Sigmoid colon (tissue), 7 donors: ENCODE measurements around the gene IGFBP2. TPM values are rescaled to one million over a fixed set of nuclear protein-coding genes. Genes with fewer than 3 reads are reported as not detected.

Experiments used
- DNase-seq: peaks from one replicate; pipeline ENCODE4 v3.0.0-alpha.2; 2019
- H3K27ac ChIP-seq, 4 donors: fragments of 200-600 bp; sonication (generic); one replicate each; pipeline ENCODE4 v1.5.1; 2016 to 2019; ENCODE audit warnings: mild to moderate bottlenecking in 1 of 4
- H3K27me3 ChIP-seq, 3 donors: fragments of 200-600 bp; sonication (generic); one replicate each; pipeline ENCODE4 v1.5.1; 2019; ENCODE audit warnings: mild to moderate bottlenecking in 1 of 3
- H3K36me3 ChIP-seq, 4 donors: fragments of 200-600 bp; sonication (generic); one replicate each; pipeline ENCODE4 v1.5.1; 2016 to 2019
- H3K4me1 ChIP-seq, 4 donors: fragments of 200-600 bp; sonication (generic); one replicate each; pipeline ENCODE4 v1.5.1; 2017 to 2019
- H3K4me3 ChIP-seq, 4 donors: fragments of 200-600 bp; sonication (generic); one replicate each; pipeline ENCODE4 v1.5.1; 2017 to 2019; ENCODE audit warnings: mild to moderate bottlenecking in 2 of 4, moderate library complexity in 1 of 4
- H3K9me3 ChIP-seq, 4 donors: fragments of 200-600 bp in 3 of 4; sonication (generic) in 3 of 4; one replicate each; pipeline versions ENCODE4 v1.5.1 to v1.6.1; 2013 to 2019
- CTCF ChIP-seq, 4 experiments: fragments of 450-650 bp in 3 of 4; fragments of 200-600 bp in 1 of 4; IDR thresholded peaks; one replicate each; pipeline ENCODE4 v1.5.1; 2016 to 2019; ENCODE audit warnings: antibody characterized with exemption in 4 of 4, mild to moderate bottlenecking in 3 of 4, moderate library complexity in 2 of 4
- EP300 ChIP-seq, 4 donors: sonication (generic); formaldehyde crosslinking; IDR thresholded peaks; one replicate each; pipeline ENCODE4 v1.6.1; 2017; ENCODE audit warnings: antibody characterized with exemption in 4 of 4
- POLR2A ChIP-seq, 2 donors: fragments of 450-650 bp; IDR thresholded peaks; one replicate each; pipeline ENCODE4 v1.6.1; 2016; ENCODE audit warnings: antibody characterized with exemption in 2 of 2, mild to moderate bottlenecking in 2 of 2, moderate library complexity in 2 of 2
- POLR2AphosphoS5 ChIP-seq, 4 donors: sonication (generic); formaldehyde crosslinking; IDR thresholded peaks; one replicate each; pipeline ENCODE4 v1.6.1; 2017; ENCODE audit warnings: antibody characterized with exemption in 4 of 4
- WGBS, 2 donors: extraction: QIAGEN DNeasy Blood & Tissue Kit; methylation state at CpG; one replicate each; pipeline ENCODE4 v1.1.7; 2013; 5-methylcytosine and 5-hydroxymethylcytosine counted together
- intact Hi-C: fragments of 100-400 bp; cut with DNase I; formaldehyde crosslinking; loops from one replicate; pipeline ENCODE4 v1.15.1; 2023
- polyA plus RNA-seq, 3 donors: library from polyadenylated mRNA; stranded (reverse); fragments of 200-250 nt; gene quantifications; one replicate each; pipeline ENCODE4 v1.2.3, GENCODE V29; 2013
- total RNA-seq, 4 donors: library from RNA; depleted of rRNA; stranded (reverse); fragments of >200 nt; gene quantifications; one replicate each; pipeline ENCODE4 v1.1.0, GENCODE V29; 2016
- donor health status: healthy with polysubstance abuse.
- donor health status: Bipolar disorder and iron deficiency.
- donor health status: healthy.

Gene IGFBP2
- total and polyA plus RNA-seq, 7 donors: 6.3 to 45.7 (median 30.8) TPM

- no peak overlapping the region for H3K4me3 ChIP-seq
- intact Hi-C loops: no loop called here
- no peaks in the 10 kb centered on the region for H3K27me3 ChIP-seq
- no peaks in the 10 kb centered on the region for H3K4me1 ChIP-seq
- H3K36me3 ChIP-seq: peaks cover 19 to 44% (median 29%) of the 10 kb centered on the region in 4 donors
- no peak for TF ChIP-seq EP300 (IDR thresholded peaks at IDR 0.05)
- TF ChIP-seq POLR2A (IDR thresholded peaks at IDR 0.05): no peak
- TF ChIP-seq CTCF (IDR thresholded peaks at IDR 0.05): no peak
- TF ChIP-seq POLR2AphosphoS5 (IDR thresholded peaks at IDR 0.05): no peak
- H3K27ac ChIP-seq: peak overlapping the region in 3 of 4 donors; percentile 31 to 60 (median 33)
- 86 to 88% methylated on average over 10 of the region's 10 CpGs for WGBS, 2 donors
- no peaks in the 10 kb centered on the region for H3K9me3 ChIP-seq
- no peak for DNase-seq
Measured at GRCh38 chr2:216672466-216672865, 39.2 kb downstream of the IGFBP2 start.

GRCh38 chr2:216673021-216673420 lies 39.8 kb downstream of the IGFBP2 start:
- DNase-seq: no peak
- intact Hi-C loops: no loop called here
- Histone ChIP-seq H3K4me3 (no peak overlapping the region), H3K4me1 (no peaks in the 10 kb centered on the region), H3K9me3 (no peaks in the 10 kb centered on the region), H3K36me3 (peaks cover 24 to 49% (median 35%) of the 10 kb centered on the region in 4 donors), H3K27ac (peak overlapping the region in 3 of 4 donors; percentile 31 to 60 (median 33)), H3K27me3 (no peaks in the 10 kb centered on the region)
- WGBS, 2 donors: 89 to 92% methylated on average over 10 of the region's 10 CpGs
- TF ChIP-seq POLR2AphosphoS5 (IDR thresholded peaks at IDR 0.05) (peak in 1 of 4 donors; percentile 27), EP300 (IDR thresholded peaks at IDR 0.05) (no peak), CTCF (IDR thresholded peaks at IDR 0.05) (no peak), POLR2A (IDR thresholded peaks at IDR 0.05) (no peak)

- no peaks in the 10 kb centered on the region for H3K9me3 ChIP-seq
- H3K27me3 ChIP-seq: no peaks in the 10 kb centered on the region
- intact Hi-C loops: no loop called here
- no peaks in the 10 kb centered on the region for H3K4me1 ChIP-seq
- no peak for TF ChIP-seq POLR2A (IDR thresholded peaks at IDR 0.05)
- peak in 1 of 4 donors; percentile 3 for TF ChIP-seq POLR2AphosphoS5 (IDR thresholded peaks at IDR 0.05)
- TF ChIP-seq CTCF (IDR thresholded peaks at IDR 0.05): no peak
- TF ChIP-seq EP300 (IDR thresholded peaks at IDR 0.05): no peak
- no peak for DNase-seq
- 88 to 90% methylated on average over 9 of the region's 9 CpGs for WGBS, 2 donors
- peak overlapping the region in 2 of 4 donors; percentile 31 to 60 for H3K27ac ChIP-seq
- peaks cover 30 to 55% (median 41%) of the 10 kb centered on the region in 4 donors for H3K36me3 ChIP-seq
- H3K4me3 ChIP-seq: no peak overlapping the region
Measured at GRCh38 chr2:216673609-216674008, 40.4 kb downstream of the IGFBP2 start.

GRCh38 chr2:216674376-216674775 lies 41.2 kb downstream of the IGFBP2 start:
- Histone ChIP-seq H3K9me3 (no peaks in the 10 kb centered on the region), H3K27ac (peak overlapping the region in 2 of 4 donors; percentile 31 to 60), H3K27me3 (no peaks in the 10 kb centered on the region), H3K4me3 (no peak overlapping the region), H3K36me3 (peaks cover 34 to 63% (median 47%) of the 10 kb centered on the region in 4 donors), H3K4me1 (peaks cover 0 to 7% (median 4%) of the 10 kb centered on the region in 4 donors)
- intact Hi-C loops: no loop called here
- 87 to 88% methylated on average over 9 of the region's 9 CpGs for WGBS, 2 donors
- TF ChIP-seq POLR2AphosphoS5 (IDR thresholded peaks at IDR 0.05): no peak
- no peak for TF ChIP-seq POLR2A (IDR thresholded peaks at IDR 0.05)
- no peak for TF ChIP-seq EP300 (IDR thresholded peaks at IDR 0.05)
- no peak for TF ChIP-seq CTCF (IDR thresholded peaks at IDR 0.05)
- no peak for DNase-seq

GRCh38 chr2:216676630-216677029 lies 43.4 kb downstream of the IGFBP2 start:
- Histone ChIP-seq H3K4me1 (peaks cover 0 to 30% (median 26%) of the 10 kb centered on the region in 4 donors), H3K4me3 (no peak overlapping the region), H3K36me3 (peaks cover 34 to 85% (median 48%) of the 10 kb centered on the region in 4 donors), H3K27me3 (no peaks in the 10 kb centered on the region), H3K27ac (peak overlapping the region in 2 of 4 donors; percentile 85 to 93), H3K9me3 (no peaks in the 10 kb centered on the region)
- peak; percentile 66 for DNase-seq
- WGBS, 2 donors: 89% methylated on average over 17 of the region's 17 CpGs
- no peak for TF ChIP-seq EP300 (IDR thresholded peaks at IDR 0.05)
- intact Hi-C loops: no loop called here
